DND-41 (cell line): ENCODE data around the gene BACH2.

Source experiments
- ATAC-seq: fragments of 200-7000 bp; cut with Tn5 transposase; 3 replicates; pipeline ENCODE4 v1.9.1; 2021; ENCODE audit warnings: low read depth; ENCODE audit not compliant: insufficient read depth
- DNase-seq: peaks from one replicate; pipeline ENCODE4 v3.0.0-alpha.2; 2020
- H2AFZ ChIP-seq: 2 replicates; pipeline ENCODE4 v1.6.0; 2012; ENCODE audit warnings: low read depth, low read length
- H3K27ac ChIP-seq: 2 replicates; pipeline ENCODE4 v1.5.1; 2012; ENCODE audit warnings: low read length, inconsistent platforms
- H3K27me3 ChIP-seq: fragments of 200-600 bp; sonication (generic); 2 replicates; pipeline ENCODE4 v1.6.0; 2012; ENCODE audit warnings: low read length, mild to moderate bottlenecking, inconsistent platforms; ENCODE audit not compliant: insufficient read depth, poor library complexity
- H3K36me3 ChIP-seq: 2 replicates; pipeline ENCODE4 v1.5.1; 2012; ENCODE audit warnings: low read length, inconsistent platforms; ENCODE audit not compliant: insufficient read depth
- H3K4me1 ChIP-seq: 2 replicates; pipeline ENCODE4 v1.5.1; 2012; ENCODE audit warnings: mild to moderate bottlenecking, low read length; ENCODE audit not compliant: insufficient read depth
- H3K4me2 ChIP-seq: 2 replicates; pipeline ENCODE4 v1.6.0; 2012; ENCODE audit warnings: mild to moderate bottlenecking, moderate library complexity, low read length, inconsistent platforms; ENCODE audit not compliant: insufficient read depth
- H3K4me3 ChIP-seq, 2 experiments: fragments of 200-600 bp in 1 of 2; shearing (Covaris generic) in 1 of 2; 2 replicates each; pipeline ENCODE4 v1.5.1; 2012 to 2016; ENCODE audit warnings: inconsistent platforms in 2 of 2, low read length in 2 of 2, mild to moderate bottlenecking in 2 of 2, low read depth in 1 of 2, moderate library complexity in 1 of 2
- H3K79me2 ChIP-seq: 2 replicates; pipeline ENCODE4 v1.6.0; 2012; ENCODE audit warnings: low read length, inconsistent platforms; ENCODE audit not compliant: insufficient read depth
- H3K9ac ChIP-seq: 2 replicates; pipeline ENCODE4 v1.6.0; 2012; ENCODE audit warnings: low read depth, mild to moderate bottlenecking, inconsistent platforms, low read length, moderate library complexity
- H3K9me3 ChIP-seq: 2 replicates; pipeline ENCODE4 v1.5.1; 2012; ENCODE audit warnings: low read length, moderate library complexity, mild to moderate bottlenecking, inconsistent platforms; ENCODE audit not compliant: insufficient read depth, severe bottlenecking
- H4K20me1 ChIP-seq: 2 replicates; pipeline ENCODE4 v1.6.0; 2012; ENCODE audit warnings: low read length; ENCODE audit not compliant: insufficient read depth
- EZH2 ChIP-seq: IDR thresholded peaks from 3 replicates; pipeline ENCODE4 v1.6.1; 2012; ENCODE audit warnings: borderline replicate concordance, low read depth, mild to moderate bottlenecking, moderate library complexity, low read length, inconsistent platforms; ENCODE audit not compliant: severe bottlenecking
- TF ChIP-seq, protein P1 (sequence below): IDR thresholded peaks from 2 replicates; pipeline ENCODE4 v1.5.1; 2012; ENCODE audit warnings: borderline replicate concordance, low read length, moderate library complexity, mild to moderate bottlenecking; ENCODE audit not compliant: poor library complexity, severe bottlenecking; ENCODE audit errors: extremely low read depth

The BACH2 gene

DNA sequence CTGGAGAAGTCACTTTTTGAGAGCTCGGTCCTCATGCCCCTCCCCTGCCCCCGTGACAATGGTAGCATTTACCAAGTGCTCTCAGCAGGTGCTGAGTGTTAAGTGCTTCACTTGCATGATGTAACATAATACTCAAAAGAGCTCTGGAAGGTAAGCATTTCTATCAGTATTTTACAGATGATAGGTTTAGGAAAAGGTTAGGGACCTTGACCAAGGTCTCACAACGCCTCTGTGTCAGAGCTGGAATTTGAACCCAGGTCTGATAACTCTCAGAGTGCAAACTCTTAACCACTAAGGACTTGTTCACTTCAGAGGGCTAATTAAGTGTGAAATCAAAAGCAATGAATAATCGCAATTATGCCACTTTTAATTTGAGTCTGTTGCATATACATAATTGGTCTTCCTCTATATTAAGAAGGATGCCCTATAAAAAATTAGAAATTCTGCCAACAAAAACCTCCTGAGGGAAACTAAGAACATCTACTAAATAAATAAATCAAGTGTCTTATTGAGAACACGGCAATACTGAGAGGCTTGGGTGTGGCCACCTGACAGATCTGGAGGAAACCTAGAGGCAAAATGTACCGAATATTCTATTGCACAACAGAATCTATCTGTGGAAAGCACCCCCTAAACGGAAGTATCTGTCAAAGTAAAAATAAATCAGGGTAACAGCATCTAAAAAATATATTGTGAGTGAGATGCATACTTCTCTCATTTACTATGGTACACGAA, 109.8 kb downstream of the BACH2 start:
- Histone ChIP-seq H3K4me2 (no peak overlapping the region), H3K36me3 (no peaks in the 10 kb centered on the region), H3K9ac (no peak overlapping the region), H3K27ac (no peak overlapping the region), H3K4me3 (no peak overlapping the region), H4K20me1 (no peaks in the 10 kb centered on the region; the same call in 1 of the 2 replicates), H2AFZ (no peak overlapping the region), H3K4me1 (no peaks in the 10 kb centered on the region), H3K27me3 (no peaks in the 10 kb centered on the region), H3K9me3 (no peaks in the 10 kb centered on the region), H3K79me2 (no peaks in the 10 kb centered on the region)
- TF ChIP-seq, protein P1, sequence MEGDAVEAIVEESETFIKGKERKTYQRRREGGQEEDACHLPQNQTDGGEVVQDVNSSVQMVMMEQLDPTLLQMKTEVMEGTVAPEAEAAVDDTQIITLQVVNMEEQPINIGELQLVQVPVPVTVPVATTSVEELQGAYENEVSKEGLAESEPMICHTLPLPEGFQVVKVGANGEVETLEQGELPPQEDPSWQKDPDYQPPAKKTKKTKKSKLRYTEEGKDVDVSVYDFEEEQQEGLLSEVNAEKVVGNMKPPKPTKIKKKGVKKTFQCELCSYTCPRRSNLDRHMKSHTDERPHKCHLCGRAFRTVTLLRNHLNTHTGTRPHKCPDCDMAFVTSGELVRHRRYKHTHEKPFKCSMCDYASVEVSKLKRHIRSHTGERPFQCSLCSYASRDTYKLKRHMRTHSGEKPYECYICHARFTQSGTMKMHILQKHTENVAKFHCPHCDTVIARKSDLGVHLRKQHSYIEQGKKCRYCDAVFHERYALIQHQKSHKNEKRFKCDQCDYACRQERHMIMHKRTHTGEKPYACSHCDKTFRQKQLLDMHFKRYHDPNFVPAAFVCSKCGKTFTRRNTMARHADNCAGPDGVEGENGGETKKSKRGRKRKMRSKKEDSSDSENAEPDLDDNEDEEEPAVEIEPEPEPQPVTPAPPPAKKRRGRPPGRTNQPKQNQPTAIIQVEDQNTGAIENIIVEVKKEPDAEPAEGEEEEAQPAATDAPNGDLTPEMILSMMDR, result no peak
- TF ChIP-seq EZH2, result no peak
- DNase-seq, result no peak
- ATAC-seq, result no peak

DNA sequence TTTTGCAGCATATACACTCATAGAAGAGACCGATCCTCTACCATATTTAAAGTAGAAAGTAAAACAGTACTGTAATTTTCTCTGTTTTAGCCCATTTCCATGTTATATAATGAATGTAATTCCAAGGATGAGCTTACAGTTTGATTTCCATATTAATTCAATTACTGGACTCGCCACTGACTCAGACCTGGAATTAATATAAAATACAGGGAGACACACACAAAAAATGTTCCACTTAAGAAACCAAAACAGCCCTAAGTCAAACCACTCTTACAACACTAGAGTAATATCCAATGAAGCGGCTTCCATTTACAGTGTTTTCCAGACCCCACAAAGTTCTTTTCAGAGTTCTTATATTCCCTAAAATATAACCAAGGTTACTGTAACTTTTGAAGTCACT, 110.6 kb downstream of the BACH2 start:
- no peak overlapping the region for H2AFZ ChIP-seq
- TF ChIP-seq, protein P1, result no peak
- TF ChIP-seq EZH2, result no peak
- H3K4me1 ChIP-seq, result no peaks in the 10 kb centered on the region
- no peaks in the 10 kb centered on the region for H3K79me2 ChIP-seq
- H3K27me3 ChIP-seq, result no peaks in the 10 kb centered on the region
- no peak overlapping the region for H3K4me3 ChIP-seq
- H4K20me1 ChIP-seq, result no peaks in the 10 kb centered on the region; the same call in 1 of the 2 replicates
- no peak overlapping the region for H3K4me2 ChIP-seq
- no peaks in the 10 kb centered on the region for H3K36me3 ChIP-seq
- H3K9ac ChIP-seq, result no peak overlapping the region
- DNase-seq (no peak), ATAC-seq (no peak)
- no peak overlapping the region for H3K27ac ChIP-seq
- no peaks in the 10 kb centered on the region for H3K9me3 ChIP-seq

DNA sequence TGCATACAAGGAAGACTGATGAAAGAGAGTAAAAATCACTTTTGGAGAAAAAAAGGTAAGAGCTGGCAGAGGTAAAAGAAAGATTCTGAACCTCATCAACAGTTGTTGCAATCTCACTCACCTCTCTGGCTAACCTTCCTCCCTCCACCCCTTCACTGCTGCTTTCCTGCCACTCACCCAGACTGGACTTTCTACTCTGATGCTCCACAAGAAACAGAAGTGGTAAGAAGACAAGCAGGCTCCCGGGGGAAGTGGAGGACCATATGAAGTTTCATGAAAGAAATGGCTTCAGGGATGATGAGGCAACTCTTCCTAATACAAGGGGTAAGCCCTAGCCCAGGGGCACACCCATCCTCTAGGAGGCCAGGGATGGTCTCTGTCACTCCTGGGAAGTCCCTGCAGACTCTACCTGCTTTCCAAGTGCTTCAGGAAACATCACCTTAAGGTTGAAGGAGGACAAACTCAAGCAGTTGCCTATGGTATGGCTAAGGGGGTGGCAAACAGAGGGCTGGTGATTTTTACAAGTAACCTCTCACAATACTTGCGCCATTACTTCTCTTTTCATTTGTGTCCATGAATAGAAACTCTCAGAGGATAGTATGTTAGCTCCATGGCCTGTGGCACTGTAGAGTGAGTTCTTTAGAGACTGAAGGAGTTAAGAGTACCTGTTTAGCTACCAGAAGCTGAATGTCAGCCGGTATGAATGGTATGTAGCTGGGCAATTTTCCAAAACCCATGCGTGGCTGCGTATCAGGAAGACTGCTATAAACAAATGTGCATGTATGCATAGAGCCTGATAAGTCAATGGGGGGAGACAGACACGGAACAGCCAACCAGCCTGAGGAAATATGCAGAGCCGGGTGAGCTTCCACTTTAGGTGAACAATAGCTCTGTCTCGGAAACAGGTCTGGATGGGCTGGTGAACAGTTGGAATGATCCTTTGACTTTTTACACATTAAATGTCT, 112.0 kb downstream of the BACH2 start:
- ATAC-seq (no peak), DNase-seq (no peak)
- TF ChIP-seq EZH2, result no peak
- TF ChIP-seq, protein P1, result no peak
- Histone ChIP-seq H3K27me3 (no peaks in the 10 kb centered on the region), H3K36me3 (no peaks in the 10 kb centered on the region), H3K27ac (no peak overlapping the region), H3K4me2 (no peak overlapping the region), H3K4me3 (no peak overlapping the region), H3K9me3 (no peaks in the 10 kb centered on the region), H3K79me2 (no peaks in the 10 kb centered on the region), H2AFZ (no peak overlapping the region), H3K9ac (no peak overlapping the region), H3K4me1 (no peaks in the 10 kb centered on the region), H4K20me1 (no peaks in the 10 kb centered on the region; the same call in 1 of the 2 replicates)
